Endothelial cell of hepatic sinusoid (primary cell): ENCODE results near the gene KRT9.
"Not testable (repeated sequence)": the region's sequence is repeated elsewhere in the genome, so short reads cannot be mapped to it uniquely, and the experiment has no call there.

ENCODE experiments used
- in situ Hi-C: cut with HindIII; loops from 2 replicates; pipeline ENCODE4 v1.10.0; 2017; ENCODE audit warnings: low sequenced_read_pairs

Gene KRT9, protein sequence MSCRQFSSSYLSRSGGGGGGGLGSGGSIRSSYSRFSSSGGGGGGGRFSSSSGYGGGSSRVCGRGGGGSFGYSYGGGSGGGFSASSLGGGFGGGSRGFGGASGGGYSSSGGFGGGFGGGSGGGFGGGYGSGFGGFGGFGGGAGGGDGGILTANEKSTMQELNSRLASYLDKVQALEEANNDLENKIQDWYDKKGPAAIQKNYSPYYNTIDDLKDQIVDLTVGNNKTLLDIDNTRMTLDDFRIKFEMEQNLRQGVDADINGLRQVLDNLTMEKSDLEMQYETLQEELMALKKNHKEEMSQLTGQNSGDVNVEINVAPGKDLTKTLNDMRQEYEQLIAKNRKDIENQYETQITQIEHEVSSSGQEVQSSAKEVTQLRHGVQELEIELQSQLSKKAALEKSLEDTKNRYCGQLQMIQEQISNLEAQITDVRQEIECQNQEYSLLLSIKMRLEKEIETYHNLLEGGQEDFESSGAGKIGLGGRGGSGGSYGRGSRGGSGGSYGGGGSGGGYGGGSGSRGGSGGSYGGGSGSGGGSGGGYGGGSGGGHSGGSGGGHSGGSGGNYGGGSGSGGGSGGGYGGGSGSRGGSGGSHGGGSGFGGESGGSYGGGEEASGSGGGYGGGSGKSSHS

DNA sequence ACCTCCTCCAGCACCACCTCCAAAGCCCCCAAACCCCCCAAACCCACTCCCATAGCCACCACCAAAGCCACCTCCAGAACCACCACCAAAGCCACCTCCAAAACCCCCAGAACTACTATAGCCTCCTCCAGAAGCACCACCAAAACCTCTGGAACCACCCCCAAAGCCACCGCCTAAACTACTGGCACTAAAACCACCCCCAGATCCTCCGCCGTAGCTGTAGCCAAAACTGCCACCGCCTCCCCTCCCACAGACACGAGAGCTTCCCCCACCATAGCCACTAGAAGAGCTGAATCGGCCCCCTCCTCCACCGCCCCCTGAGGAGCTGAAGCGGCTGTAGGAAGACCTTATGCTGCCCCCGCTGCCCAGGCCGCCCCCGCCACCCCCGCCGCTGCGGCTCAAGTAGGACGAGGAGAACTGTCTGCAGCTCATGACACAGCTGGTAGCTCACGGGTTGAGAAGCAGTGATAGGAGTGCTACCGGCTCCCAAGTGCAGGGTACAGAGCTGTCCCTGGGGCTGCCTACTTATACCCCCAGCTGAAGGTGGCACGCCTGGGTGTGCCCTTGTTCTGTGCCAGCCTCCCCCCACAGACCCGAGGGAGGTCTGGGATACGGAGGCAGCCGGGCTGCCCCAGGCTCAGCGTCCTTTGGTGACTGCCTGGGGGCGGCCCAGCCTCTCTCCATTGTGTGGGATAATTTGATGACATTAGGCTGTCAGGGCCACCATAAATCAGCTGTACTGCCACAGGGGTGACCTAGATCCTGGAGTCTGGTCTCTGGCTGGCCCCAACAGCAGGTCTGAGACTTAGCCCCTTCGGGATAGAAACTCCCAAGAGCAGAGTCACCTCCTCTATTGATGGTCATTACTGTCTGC is at the start of gene KRT9:
TSS of gene KRT9 (minus strand) at position 499 of the 874 bp plus-strand sequence. CDS start at position 432, 67 bp downstream.
- in situ Hi-C loops: no loop called here

DNA sequence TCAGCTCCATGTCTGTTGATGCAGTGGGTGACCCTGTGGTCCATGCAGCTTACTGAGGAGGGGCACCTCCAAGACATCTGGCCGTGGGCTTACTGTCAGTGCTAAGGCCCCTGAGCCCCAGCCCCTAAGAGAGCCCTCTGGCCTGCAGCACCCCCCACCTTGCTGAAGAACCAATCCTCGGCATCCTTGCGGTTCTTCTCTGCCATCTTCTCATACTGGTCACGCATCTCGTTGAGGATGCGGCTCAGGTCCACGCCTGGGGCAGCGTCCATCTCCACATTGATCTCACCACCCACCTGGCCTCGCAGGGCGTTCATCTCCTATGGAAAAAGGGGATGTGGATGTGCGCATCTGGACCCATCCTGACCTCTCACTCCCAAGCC is 49.6 kb upstream of the KRT9 start:
- in situ Hi-C loops: not testable (repeated sequence)

DNA sequence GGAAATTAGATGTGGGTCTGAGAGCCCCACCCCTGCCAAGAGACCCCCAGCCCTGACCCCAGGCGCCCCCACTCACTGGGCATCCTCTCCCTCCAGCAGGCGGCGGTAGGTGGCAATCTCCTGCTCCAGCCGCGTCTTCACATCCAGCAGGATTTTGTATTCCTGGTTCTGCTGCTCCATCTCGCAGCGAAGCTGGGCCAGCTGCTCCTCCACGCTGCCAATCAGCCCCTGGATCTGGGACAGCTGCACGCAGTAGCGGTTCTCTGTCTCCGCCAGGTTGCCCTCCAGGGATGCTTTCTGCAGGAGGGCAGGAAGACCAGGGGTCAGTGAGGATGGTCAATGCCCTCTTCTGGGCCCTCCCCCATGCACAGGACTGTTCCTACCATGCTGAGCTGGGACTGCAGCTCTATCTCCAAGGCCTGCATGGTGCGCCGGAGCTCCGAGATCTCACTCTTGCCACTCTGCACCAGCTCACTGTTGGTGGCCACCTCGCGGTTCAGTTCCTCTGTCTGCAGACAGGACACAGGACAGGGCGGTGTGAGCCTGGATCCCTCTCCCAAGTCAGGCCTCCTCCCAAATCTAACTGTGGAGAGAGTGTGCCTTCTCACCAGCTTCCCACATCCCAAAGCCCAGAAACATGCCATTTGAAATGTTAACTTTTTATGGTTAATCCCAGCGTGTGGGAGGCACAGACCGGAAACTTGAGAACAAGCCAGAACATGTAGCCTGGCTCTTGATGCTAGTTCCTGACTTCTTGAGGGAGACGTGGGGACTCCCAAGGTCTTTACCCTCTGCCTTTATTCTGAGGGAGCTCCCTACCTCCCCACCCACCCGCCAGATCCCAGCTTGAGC is 49.0 kb upstream of the KRT9 start:
- in situ Hi-C loops: no loop called here

DNA sequence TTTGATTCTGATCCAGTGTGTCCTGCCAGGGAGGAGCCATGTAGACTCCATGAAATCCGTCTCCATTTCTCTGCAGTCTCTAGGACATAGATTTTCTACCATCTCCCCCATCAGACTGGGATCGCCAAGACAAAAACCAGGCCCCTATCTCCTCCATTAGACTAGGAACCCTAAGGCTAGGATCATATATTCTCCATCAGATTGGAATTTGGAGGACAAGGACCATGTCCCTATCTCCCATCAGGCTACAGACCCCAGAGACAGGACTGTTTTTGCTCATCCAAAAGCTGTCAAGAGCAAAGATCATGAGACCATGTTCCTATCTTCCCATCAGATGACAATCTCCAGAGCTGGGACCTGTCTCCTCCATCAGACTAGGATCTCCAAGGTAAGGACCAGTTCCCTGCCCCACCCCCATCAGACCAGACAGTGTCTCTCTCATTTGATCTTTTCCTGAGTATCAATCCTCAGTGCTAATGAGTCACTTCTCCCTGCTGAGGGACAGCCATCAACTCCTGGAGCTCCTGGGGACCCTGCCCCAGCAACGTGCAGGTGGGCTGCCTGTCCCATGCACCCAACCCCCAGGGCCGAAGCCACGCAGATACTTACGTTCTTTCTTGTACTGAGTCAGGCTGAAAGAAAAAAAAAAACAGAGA is 48.2 kb upstream of the KRT9 start:
- in situ Hi-C loops: loop anchor here (5.0 kb wide), 1 partner anchor 68 kb away; no protein-coding TSS in a partner anchor

DNA sequence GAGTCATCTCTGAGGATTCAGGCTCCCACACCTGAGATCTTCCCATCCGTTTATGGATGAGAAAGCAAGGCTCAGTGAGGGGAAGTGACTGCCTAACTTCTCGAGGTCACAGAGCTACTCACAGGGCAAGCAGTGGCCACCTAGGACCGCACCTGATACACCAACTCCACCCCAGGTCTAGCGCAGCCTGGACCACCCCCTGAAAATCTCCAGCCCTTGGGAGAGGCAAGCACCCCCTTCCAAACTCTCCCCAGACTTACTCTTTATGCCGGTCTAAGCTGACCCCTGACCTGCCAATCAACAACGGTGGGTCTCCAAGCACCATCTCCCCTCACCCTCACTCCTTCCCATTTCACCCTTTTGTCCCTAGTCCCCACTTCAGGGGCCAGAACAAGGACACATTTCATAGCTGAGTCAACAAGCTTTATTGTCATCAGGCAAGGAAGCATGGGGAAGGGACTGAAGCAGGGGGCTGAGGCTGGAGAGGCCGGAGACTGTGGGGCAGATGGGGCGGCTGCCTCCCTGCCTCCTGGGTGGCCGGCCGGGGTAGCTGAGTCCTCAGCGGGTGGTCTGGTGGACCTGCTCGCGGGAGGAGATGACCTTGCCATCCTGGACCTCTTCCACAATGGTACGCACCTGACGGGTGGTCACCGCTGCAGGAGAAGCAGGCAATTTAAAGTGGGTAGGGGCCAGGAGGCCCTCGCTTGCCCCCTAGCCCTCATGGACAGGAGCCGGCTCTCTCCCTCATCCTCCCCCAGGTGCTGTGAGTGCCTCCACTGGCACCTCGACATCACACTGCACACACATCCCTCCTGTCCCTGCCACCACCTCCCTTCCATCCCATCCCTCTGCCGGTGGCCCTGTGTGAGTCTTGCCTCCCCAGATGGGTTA is 47.4 kb upstream of the KRT9 start:
- in situ Hi-C loops: loop anchor here (5.0 kb wide), 1 partner anchor 67 kb away; no protein-coding TSS in a partner anchor

DNA sequence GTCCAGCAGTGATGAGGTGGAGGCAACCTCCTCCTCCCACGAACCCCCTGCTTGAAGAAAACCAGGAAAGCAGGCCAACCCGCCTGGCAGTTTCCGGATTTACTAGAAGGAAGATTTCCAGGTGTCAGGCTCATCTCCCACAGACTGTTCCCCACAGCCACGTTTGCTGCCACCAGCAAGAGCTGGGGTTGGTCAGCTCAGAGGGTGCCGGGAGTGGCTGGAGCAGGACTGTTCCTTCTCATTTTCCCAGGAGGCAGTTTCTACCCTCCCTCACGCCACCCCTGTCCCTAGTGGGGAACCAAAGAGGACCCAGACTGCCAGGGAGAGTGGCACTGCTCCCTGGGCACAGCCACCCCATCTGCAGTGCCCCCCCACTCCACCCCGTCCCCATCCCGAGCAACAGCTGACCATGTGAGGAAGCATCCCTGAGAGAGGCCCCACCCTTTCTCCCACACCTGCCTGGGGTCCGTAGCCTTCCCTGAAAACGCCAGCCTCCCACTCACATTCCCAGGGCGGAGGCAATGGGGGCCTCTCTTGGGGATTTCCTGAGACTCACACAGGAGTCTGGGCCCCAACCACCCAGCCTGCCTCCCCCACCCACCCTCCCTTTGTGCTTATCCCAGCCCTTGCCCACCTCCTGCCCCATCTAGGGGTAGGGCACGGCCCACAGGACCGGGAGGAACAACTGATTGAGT is 46.6 kb upstream of the KRT9 start:
- in situ Hi-C loops: loop anchor here (5.0 kb wide), 1 partner anchor 66 kb away; no protein-coding TSS in a partner anchor

DNA sequence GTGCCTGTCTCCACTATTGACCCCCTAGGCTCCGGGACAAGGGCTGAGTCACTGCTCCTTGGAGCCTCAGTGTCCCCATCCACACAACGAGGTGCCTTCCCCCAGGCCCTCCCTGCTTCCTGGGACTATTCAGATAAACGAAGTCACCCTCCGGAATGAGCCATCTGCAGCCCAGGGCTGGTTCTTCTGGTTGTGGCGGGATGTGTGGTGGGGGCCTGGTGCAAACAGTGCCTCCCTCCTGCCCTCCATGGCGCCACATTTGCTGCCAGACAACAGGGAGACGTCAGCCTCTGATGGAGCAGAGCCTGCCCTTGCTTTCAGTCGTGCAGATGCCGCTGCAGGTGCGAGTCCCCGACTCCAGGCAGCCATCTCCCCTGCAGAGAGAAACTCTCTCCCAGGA is 45.8 kb upstream of the KRT9 start:
- in situ Hi-C loops: loop anchor here (5.0 kb wide), 1 partner anchor 65 kb away; no protein-coding TSS in a partner anchor

DNA sequence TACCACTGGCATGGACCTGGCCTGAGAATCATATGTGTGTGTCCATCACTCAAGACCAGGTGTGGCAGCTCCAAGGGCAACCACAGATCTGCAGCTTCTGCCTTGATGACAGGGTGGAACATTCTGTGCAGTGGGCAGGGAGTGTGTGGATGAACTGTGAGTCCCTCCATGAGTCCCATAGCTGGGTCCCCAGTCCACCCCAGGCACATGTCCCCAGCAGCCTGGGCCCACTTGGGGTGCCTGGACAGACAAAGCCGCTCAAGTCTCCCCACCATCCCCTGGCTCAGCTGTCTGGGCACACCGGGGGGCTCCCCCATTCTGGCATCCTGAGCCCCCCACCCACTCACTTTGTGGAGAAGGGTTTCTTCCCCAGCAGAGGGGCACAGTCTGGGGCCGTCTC is 45.3 kb upstream of the KRT9 start:
- in situ Hi-C loops: loop anchor here (5.0 kb wide), 1 partner anchor 65 kb away; no protein-coding TSS in a partner anchor

DNA sequence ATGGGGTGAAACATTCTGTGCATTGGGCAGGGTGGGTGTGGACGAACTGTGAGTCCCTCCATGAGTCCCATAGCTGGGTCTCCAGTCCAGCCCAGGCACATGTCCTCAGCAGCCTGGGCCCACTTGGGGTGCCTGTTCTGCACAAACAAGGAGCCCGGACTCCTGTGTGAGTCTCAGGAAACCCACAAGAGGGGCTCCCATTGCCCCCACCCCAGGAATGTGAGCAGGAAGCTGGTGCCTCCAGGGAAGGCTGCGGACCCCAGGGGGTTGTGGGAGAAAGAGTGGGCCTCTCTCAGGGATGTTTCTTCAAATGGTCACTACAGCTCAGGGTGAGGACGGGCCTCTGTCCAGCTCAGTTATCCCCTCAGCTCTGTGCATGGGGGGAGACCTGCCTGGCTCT is 44.6 kb upstream of the KRT9 start:
- in situ Hi-C loops: loop anchor here (5.0 kb wide), 1 partner anchor 64 kb away; no protein-coding TSS in a partner anchor

DNA sequence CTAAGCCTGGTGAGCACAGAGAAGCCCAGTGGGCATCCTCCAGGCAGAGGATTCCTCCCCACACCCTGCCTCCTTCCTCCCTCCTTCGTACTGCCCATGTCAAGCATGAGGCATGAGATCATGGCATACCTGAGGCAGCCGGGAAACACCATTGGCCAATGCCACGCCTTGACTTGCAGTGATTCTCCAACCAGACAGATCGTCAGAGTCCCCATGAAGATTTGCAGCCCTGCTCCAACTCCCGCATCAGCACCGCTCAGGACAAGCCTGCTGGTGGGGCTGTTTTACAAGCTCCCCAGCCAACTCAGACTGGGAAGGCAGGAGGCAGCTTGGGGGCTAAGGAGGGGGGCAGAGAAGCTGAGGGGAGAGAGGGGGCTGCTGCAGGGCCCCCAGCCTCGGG is 43.6 kb upstream of the KRT9 start:
- in situ Hi-C loops: loop anchor here (5.0 kb wide), 1 partner anchor 63 kb away; no protein-coding TSS in a partner anchor

DNA sequence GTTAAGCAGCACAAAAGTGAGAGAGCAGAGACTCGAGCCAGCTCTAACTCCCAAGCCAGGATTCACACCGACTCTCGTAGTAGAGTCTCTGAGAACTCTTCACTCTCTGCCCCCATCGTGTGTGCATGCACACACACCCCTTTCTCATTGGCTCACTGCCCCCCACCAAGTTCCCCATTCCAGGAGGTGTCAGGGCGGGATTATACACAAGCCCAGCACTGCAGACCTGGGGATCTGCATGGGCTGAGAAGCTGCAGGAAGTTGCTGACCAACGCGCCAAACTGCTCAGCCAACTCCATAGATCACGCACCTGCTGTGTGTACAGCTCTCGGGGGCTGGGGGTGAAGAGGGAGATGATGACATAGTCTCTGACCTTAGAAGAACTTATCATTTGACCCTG is 42.9 kb upstream of the KRT9 start:
- in situ Hi-C loops: loop anchor here (5.0 kb wide), 1 partner anchor 62 kb away; no protein-coding TSS in a partner anchor

DNA sequence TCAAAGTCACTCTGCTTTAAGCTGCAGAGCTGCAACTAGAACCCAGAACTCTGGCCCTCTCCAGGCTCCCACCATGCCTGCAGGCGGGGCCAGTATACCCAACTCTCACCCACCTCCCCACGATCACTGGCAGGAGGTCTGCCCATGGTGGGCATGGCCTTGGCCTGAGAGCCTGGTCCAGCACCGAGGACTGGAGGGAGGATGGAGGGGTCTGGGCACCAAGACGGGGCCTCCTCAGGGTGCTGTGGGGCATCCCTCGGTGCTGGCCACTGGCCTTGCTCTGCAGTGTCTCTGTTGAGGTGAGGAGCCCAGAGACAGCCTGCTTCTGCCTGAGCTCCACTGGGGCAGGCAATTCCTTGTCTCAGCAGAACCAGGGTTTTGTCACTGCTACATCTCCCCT is 42.2 kb upstream of the KRT9 start:
- in situ Hi-C loops: no loop called here

DNA sequence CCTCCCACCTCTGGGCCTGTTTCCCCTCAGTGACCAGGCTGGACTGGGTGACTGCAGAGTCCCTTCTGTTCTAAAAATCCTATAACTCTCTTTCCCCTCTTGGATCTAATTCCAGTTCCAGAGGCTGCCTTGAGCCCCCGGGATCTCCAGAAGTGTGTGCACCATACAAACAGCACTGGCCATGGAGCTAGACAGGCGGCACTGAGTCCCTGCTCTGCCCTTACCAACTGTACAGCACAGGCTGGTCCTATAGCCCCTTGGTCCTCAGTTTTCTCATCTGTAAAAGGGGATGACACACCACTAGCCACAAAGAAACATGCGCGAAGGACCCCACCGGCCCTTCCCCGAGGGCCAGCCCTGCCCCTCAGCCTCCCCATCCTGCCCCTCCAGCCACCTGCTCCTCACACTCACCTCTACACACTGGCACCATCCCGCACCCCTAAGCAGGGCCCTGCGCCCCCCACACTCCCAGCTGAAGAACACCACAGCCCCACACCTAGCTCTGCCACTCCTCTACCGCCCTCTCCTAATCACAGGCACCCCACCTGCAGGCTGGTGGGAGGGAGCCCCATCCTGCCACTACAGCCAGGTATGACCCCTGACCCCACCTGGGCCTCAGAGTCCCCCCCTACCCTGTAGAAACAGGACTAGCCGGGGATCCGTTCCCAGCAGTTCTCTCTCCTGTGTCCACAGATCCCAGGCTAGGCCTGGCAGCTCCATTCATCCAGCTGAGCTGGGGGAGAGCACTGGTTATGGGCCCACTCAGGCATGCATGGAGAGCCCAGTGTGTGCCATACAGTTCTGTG is 41.6 kb upstream of the KRT9 start:
- in situ Hi-C loops: no loop called here

DNA sequence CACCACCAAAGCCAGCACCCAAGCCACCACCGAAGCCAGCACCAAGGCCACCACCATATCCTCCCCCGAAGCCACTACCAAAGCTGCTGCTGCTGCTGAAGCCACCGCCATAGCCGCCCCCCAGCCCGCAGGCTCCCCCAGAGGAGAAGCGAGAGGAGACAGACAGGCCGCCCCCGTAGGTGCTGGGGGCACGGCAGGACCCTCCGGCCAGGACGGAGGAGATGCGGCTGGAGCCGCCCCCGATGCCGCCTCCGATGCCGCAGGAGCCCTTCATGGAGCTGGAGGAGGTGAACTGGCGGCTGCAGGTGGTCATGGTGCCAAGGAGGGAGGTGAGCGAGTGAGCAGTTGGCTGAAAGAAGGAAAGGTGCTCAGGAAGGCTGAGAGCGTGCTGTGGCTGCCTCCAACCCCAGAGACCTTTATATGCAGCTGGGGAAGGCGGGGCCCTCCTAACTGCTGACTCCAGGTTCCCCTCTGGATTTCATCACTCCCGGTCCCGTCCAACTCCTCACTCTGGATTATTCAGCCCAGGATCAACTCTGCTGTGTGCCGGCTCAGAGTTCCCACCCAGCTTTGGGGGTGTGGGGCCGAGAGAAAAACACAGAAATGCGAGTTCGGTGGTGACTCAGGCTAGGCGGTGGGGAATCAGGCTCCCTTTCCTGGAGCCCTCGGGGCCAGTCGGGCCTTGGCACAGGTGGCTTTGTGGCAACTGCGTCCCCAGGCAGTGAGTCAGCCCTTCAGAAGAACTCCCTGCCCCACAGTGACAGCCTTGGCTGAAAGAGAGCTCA is 40.7 kb upstream of the KRT9 start, which contains the start of gene KRT16:
TSS of gene KRT16 (minus strand) at position 392 of the 785 bp plus-strand sequence. CDS start at position 313, 79 bp downstream.
- in situ Hi-C loops: not testable (repeated sequence)

DNA sequence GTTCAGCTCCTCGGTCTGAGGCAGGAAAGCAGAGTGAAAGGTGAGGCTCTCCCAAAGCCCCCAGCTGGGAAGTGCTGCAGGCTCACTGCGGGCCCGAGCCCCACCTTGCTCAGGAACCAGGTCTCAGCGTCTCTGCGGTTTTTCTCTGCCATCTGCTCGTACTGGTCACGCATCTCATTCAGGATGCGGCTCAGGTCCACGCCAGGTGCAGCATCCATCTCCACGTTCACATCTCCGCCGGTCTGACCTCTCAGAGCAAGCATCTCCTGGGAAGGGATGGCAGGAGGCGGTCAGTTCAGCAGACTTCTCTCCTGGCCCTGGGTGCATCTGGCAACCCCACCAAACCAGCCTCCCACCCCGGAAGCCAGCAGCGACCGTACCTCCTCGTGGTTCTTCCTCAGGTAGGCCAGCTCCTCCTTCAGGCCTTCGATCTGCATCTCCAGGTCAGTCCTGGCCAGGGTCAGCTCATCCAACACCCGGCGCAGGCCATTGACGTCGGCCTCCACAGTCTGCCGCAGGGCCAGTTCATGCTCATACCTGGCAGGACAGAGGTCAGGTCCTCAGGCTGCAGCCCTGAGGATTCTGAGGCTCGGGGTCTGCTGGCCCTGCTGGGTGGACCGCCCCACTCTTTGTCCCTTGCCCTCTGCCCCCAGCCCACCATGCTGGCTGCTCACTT is 39.2 kb upstream of the KRT9 start:
- in situ Hi-C loops: no loop called here
